Liver (tissue), 9 donors: Measurements from ENCODE around the gene PAXX. TPM values are rescaled to one million over a fixed set of nuclear protein-coding genes. Genes with fewer than 3 reads are reported as not detected.

ENCODE experiments used
- DNase-seq: peaks from one replicate; pipeline ENCODE4 v3.0.0-alpha.2; 2017; ENCODE audit warnings: low spot score
- H3K27ac ChIP-seq, 2 donors: one replicate each; pipeline ENCODE4 v1.7.0; 2013; ENCODE audit warnings: inconsistent platforms in 2 of 2, low read length in 2 of 2, control low read depth in 1 of 2, low read depth in 1 of 2, mild to moderate bottlenecking in 1 of 2
- H3K27me3 ChIP-seq, 4 donors: one replicate each; pipeline versions ENCODE4 v1.6.1 to v1.7.0; 2013; ENCODE audit warnings: low read length in 3 of 4, inconsistent platforms in 1 of 4, mild to moderate bottlenecking in 1 of 4, moderate library complexity in 1 of 4; ENCODE audit not compliant: control insufficient read depth in 4 of 4, insufficient read depth in 4 of 4
- H3K36me3 ChIP-seq, 4 donors: one replicate each; pipeline versions ENCODE4 v1.6.1 to v1.7.0; 2013; ENCODE audit warnings: low read length in 3 of 4, mild to moderate bottlenecking in 3 of 4, low read depth in 1 of 4, moderate library complexity in 1 of 4; ENCODE audit not compliant: control insufficient read depth in 4 of 4, insufficient read depth in 3 of 4
- H3K4me1 ChIP-seq, 4 donors: one replicate each; pipeline versions ENCODE4 v1.6.1 to v1.7.0; 2013; ENCODE audit warnings: low read length in 3 of 4, mild to moderate bottlenecking in 3 of 4, moderate library complexity in 1 of 4; ENCODE audit not compliant: control insufficient read depth in 4 of 4, insufficient read depth in 4 of 4
- H3K4me3 ChIP-seq, 3 donors: one replicate each; pipeline versions ENCODE4 v1.6.1 to v1.7.0; 2013; ENCODE audit warnings: low read length in 3 of 3, control low read depth in 1 of 3, low read depth in 1 of 3, mild to moderate bottlenecking in 1 of 3
- H3K9ac ChIP-seq, 2 donors: one replicate each; pipeline ENCODE4 v1.7.0; 2013; ENCODE audit warnings: low read length in 2 of 2, mild to moderate bottlenecking in 2 of 2, moderate library complexity in 2 of 2, control low read depth in 1 of 2, low read depth in 1 of 2
- H3K9me3 ChIP-seq, 4 donors: one replicate each; pipeline versions ENCODE4 v1.6.1 to v1.7.0; 2013; ENCODE audit warnings: low read length in 3 of 4; ENCODE audit not compliant: control insufficient read depth in 4 of 4
- EGR1 ChIP-seq, 2 donors: IDR thresholded peaks; 2 replicates each; pipeline ENCODE4 v1.6.1; 2016 to 2018; ENCODE audit warnings: antibody characterized with exemption in 2 of 2, low read depth in 2 of 2
- FOXA2 ChIP-seq: IDR thresholded peaks from 2 replicates; pipeline ENCODE4 v1.6.1; 2016; ENCODE audit warnings: antibody characterized with exemption
- HNF4G ChIP-seq: IDR thresholded peaks from 2 replicates; pipeline ENCODE4 v1.6.1; 2016; ENCODE audit warnings: antibody characterized with exemption
- RAD21 ChIP-seq, 2 donors: IDR thresholded peaks; 2 replicates each; pipeline ENCODE4 v1.6.1; 2016; ENCODE audit warnings: antibody characterized with exemption in 2 of 2, mild to moderate bottlenecking in 2 of 2
- RXRA ChIP-seq, 2 donors: IDR thresholded peaks; 2 replicates each; pipeline ENCODE4 v1.6.1; 2017 to 2018; ENCODE audit warnings: antibody characterized with exemption in 2 of 2, mild to moderate bottlenecking in 1 of 2
- SP1 ChIP-seq: IDR thresholded peaks from 2 replicates; pipeline ENCODE4 v1.6.1; 2018; ENCODE audit warnings: antibody characterized with exemption, mild to moderate bottlenecking
- TAF1 ChIP-seq: conservative IDR thresholded peaks from 2 replicates; pipeline ENCODE4 v1.6.1; 2016; ENCODE audit warnings: antibody characterized with exemption, mild to moderate bottlenecking
- YY1 ChIP-seq: IDR thresholded peaks from 2 replicates; pipeline ENCODE4 v1.6.1; 2016; ENCODE audit warnings: antibody characterized with exemption, mild to moderate bottlenecking
- WGBS: extraction: QIAGEN DNeasy Blood & Tissue Kit; methylation state at CpG from one replicate; pipeline ENCODE4 v1.1.7; 2013; 5-methylcytosine and 5-hydroxymethylcytosine counted together
- polyA plus RNA-seq, 2 donors: library from polyadenylated mRNA; stranded (reverse) in 1 of 2; unstranded in 1 of 2; fragments of 200-250 nt in 1 of 2; fragments of >200 nt in 1 of 2; fragmentation: Nextera tagmentation in 1 of 2; extraction: Ambion mirVana in 1 of 2; gene quantifications; one replicate each; pipeline versions ENCODE4 v1.2.1 to v1.2.3, GENCODE V29; 2013 to 2015
- total RNA-seq, 2 donors: library from RNA; depleted of rRNA; stranded (reverse); fragments of >200 nt; gene quantifications; one replicate each; pipeline ENCODE4 v1.2.3, GENCODE V29; 2014
- TF ChIP-seq, protein P1 (sequence below): fragments of 150-350 bp; IDR thresholded peaks from 2 replicates; pipeline ENCODE4 v1.5.1; 2017; ENCODE audit warnings: improper control_type of control experiment, low read depth, low read length; ENCODE audit not compliant: missing input control
- TF ChIP-seq, protein P2 (sequence below): IDR thresholded peaks from 2 replicates; pipeline ENCODE4 v1.6.1; 2016; ENCODE audit warnings: antibody characterized with exemption, mild to moderate bottlenecking
- TF ChIP-seq, protein P3 (sequence below): IDR thresholded peaks from 2 replicates; pipeline ENCODE4 v1.6.1; 2016; ENCODE audit warnings: antibody characterized with exemption
- TF ChIP-seq, protein P4 (sequence below): IDR thresholded peaks from 2 replicates; pipeline ENCODE4 v1.6.1; 2016; ENCODE audit warnings: antibody characterized with exemption
- donor health status: healthy.
- donor health status: healthy.
- donor health status: healthy.
- donor health status: healthy.
- donor health status: healthy.

The PAXX gene
- total and polyA plus RNA-seq, 4 donors: 7.3 to 34.1 (median 19.2) TPM

DNA sequence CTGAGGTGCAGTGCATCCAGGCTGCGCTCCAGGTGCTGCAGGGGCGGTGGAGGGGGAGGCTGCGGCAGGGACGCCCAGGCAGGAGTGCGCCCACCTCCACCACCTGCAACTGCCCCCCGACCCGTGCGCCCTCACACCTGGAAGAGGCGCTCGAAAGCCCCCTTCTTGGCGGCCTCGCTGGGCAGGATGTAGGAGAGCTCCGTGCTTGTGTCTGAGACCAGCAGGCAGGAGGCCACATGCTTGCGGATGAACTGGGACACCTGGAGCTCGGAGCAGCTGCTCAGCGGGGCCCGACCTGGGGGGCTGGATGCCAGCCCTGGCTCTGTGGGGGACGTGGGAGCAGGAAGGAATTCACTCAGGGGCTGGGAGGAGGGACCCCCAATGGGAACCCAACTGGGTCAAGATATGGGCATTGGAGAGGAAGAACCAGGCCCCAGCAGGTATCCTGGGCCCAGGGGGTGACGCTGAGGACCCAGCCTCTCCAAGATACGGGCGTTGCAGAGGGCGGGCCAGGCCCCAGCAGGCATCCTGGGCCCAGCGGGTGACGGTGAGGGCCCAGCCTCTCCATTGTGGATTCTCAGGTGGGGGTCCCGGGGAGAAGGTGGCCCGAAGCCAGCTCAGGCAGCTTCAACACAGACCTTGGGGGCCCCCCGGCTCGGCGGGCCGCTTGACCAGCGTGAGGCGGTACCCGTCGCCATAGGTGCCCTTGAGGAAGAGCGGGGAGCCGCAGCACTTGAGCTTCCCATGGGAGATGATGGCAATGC, 22.7 kb downstream of the PAXX start:
- TF ChIP-seq, protein P1, sequence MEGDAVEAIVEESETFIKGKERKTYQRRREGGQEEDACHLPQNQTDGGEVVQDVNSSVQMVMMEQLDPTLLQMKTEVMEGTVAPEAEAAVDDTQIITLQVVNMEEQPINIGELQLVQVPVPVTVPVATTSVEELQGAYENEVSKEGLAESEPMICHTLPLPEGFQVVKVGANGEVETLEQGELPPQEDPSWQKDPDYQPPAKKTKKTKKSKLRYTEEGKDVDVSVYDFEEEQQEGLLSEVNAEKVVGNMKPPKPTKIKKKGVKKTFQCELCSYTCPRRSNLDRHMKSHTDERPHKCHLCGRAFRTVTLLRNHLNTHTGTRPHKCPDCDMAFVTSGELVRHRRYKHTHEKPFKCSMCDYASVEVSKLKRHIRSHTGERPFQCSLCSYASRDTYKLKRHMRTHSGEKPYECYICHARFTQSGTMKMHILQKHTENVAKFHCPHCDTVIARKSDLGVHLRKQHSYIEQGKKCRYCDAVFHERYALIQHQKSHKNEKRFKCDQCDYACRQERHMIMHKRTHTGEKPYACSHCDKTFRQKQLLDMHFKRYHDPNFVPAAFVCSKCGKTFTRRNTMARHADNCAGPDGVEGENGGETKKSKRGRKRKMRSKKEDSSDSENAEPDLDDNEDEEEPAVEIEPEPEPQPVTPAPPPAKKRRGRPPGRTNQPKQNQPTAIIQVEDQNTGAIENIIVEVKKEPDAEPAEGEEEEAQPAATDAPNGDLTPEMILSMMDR: no peak
- TF ChIP-seq SP1 (no peak), YY1 (no peak), HNF4G (no peak), FOXA2 (no peak)
- TF ChIP-seq, protein P2, sequence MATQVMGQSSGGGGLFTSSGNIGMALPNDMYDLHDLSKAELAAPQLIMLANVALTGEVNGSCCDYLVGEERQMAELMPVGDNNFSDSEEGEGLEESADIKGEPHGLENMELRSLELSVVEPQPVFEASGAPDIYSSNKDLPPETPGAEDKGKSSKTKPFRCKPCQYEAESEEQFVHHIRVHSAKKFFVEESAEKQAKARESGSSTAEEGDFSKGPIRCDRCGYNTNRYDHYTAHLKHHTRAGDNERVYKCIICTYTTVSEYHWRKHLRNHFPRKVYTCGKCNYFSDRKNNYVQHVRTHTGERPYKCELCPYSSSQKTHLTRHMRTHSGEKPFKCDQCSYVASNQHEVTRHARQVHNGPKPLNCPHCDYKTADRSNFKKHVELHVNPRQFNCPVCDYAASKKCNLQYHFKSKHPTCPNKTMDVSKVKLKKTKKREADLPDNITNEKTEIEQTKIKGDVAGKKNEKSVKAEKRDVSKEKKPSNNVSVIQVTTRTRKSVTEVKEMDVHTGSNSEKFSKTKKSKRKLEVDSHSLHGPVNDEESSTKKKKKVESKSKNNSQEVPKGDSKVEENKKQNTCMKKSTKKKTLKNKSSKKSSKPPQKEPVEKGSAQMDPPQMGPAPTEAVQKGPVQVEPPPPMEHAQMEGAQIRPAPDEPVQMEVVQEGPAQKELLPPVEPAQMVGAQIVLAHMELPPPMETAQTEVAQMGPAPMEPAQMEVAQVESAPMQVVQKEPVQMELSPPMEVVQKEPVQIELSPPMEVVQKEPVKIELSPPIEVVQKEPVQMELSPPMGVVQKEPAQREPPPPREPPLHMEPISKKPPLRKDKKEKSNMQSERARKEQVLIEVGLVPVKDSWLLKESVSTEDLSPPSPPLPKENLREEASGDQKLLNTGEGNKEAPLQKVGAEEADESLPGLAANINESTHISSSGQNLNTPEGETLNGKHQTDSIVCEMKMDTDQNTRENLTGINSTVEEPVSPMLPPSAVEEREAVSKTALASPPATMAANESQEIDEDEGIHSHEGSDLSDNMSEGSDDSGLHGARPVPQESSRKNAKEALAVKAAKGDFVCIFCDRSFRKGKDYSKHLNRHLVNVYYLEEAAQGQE: no peak
- TF ChIP-seq, protein P3, sequence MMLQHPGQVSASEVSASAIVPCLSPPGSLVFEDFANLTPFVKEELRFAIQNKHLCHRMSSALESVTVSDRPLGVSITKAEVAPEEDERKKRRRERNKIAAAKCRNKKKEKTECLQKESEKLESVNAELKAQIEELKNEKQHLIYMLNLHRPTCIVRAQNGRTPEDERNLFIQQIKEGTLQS: no peak
- Histone ChIP-seq H3K36me3 (peaks cover 2 to 44% (median 20%) of the 10 kb centered on the region in 4 donors), H3K4me1 (no peaks in the 10 kb centered on the region), H3K9me3 (no peaks in the 10 kb centered on the region), H3K4me3 (no peak overlapping the region), H3K9ac (no peak overlapping the region), H3K27ac (no peak overlapping the region), H3K27me3 (no peaks in the 10 kb centered on the region)
- DNase-seq: no peak
- WGBS: 97% methylated on average over 36 of the region's 36 CpGs

DNA sequence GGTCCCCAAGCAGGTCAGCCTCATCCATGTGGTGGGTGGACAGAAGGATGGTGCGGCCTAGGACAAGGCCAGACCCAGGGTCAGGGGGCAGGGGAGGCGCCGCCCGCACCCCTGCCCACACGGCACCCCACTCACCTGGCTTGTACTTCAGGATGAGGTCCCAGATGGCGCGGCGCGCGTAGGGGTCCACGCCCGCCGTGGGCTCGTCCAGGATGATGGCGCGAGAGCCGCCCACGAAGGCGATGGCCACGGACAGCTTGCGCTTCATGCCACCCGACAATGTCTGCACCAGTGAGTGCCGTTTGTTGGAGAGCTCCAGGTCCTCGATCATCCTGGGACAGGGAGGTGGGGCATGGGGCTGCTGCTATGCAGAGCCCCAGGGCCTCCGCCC, 23.3 kb downstream of the PAXX start:
- H3K4me1 ChIP-seq: no peaks in the 10 kb centered on the region
- TF ChIP-seq, protein P2: no peak
- TF ChIP-seq SP1: no peak
- TF ChIP-seq RXRA (IDR thresholded peaks at IDR 0.05): no peak
- TF ChIP-seq, protein P1: no peak
- no peak for TF ChIP-seq TAF1
- TF ChIP-seq HNF4G: no peak
- TF ChIP-seq RAD21 (IDR thresholded peaks at IDR 0.05): no peak
- TF ChIP-seq EGR1 (IDR thresholded peaks at IDR 0.05; ENCODE audit: low read depth in 2 of 2): no peak
- TF ChIP-seq, protein P4, sequence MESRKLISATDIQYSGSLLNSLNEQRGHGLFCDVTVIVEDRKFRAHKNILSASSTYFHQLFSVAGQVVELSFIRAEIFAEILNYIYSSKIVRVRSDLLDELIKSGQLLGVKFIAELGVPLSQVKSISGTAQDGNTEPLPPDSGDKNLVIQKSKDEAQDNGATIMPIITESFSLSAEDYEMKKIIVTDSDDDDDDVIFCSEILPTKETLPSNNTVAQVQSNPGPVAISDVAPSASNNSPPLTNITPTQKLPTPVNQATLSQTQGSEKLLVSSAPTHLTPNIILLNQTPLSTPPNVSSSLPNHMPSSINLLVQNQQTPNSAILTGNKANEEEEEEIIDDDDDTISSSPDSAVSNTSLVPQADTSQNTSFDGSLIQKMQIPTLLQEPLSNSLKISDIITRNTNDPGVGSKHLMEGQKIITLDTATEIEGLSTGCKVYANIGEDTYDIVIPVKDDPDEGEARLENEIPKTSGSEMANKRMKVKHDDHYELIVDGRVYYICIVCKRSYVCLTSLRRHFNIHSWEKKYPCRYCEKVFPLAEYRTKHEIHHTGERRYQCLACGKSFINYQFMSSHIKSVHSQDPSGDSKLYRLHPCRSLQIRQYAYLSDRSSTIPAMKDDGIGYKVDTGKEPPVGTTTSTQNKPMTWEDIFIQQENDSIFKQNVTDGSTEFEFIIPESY: no peak
- no peak for TF ChIP-seq FOXA2
- no peak overlapping the region for H3K9ac ChIP-seq
- H3K9me3 ChIP-seq: no peaks in the 10 kb centered on the region
- H3K4me3 ChIP-seq: no peak overlapping the region
- no peaks in the 10 kb centered on the region for H3K27me3 ChIP-seq
- DNase-seq: no peak
- H3K36me3 ChIP-seq: peaks cover 2 to 43% (median 19%) of the 10 kb centered on the region in 4 donors
- 97% methylated on average over 25 of the region's 25 CpGs for WGBS
- no peak overlapping the region for H3K27ac ChIP-seq
